ENCODE results near the gene PPP2R5A.

PPP2R5A gene

GRCh38 chr1:212381397-212382035, 96.3 kb downstream of the PPP2R5A start:
- ChIA-PET CTCF (no interaction called here), POLR2A (no interaction called here)
- Histone ChIP-seq H3K27ac (ENCODE audit: extremely low read depth, low read depth, low read length) (no peak overlapping the region), H3K4me1 (ENCODE audit: control insufficient read depth, insufficient read depth, low read length) (no peaks in the 10 kb centered on the region), H3K9me3 (ENCODE audit: control insufficient read depth, insufficient read depth, low read depth, low read length) (no peaks in the 10 kb centered on the region), H3K36me3 (ENCODE audit: control insufficient read depth in 2 of 2, insufficient read depth in 1 of 2, low read length in 2 of 2) (peaks cover 5 to 75% of the 10 kb centered on the region in 2 experiments; a peak in 2 of 3 replicates), H3K4me3 (ENCODE audit: low read depth, low read length) (no peak overlapping the region)
- TF ChIP-seq ZBTB17 (tag by site-specific recombination; IDR thresholded peaks at IDR 0.05) (no peak), ZIC2 (tag by site-specific recombination; IDR thresholded peaks at IDR 0.05) (no peak), ZNF555 (tag by site-specific recombination; conservative IDR thresholded peaks at IDR 0.05) (no peak), ZFHX2 (tag by site-specific recombination; conservative IDR thresholded peaks at IDR 0.05) (0 out of 2 replicates have a peak, but pooled peaks have one; percentile 29), ELK4 (IDR thresholded peaks at IDR 0.05; ENCODE audit: borderline replicate concordance, low read depth, low read length) (no peak), PBX3 (CRISPR knock-in tag; IDR thresholded peaks at IDR 0.05) (no peak), ZSCAN4 (tag by site-specific recombination; IDR thresholded peaks at IDR 0.05) (peak; percentile 88), ZNF175 (tag by site-specific recombination; IDR thresholded peaks at IDR 0.05) (no peak), ZNF670 (tag by site-specific recombination; IDR thresholded peaks at IDR 0.05; ENCODE audit: low read depth) (no peak), ZNF18 (tag by site-specific recombination; IDR thresholded peaks at IDR 0.05) (no peak), ZNF362 (tag by site-specific recombination; IDR thresholded peaks at IDR 0.05) (no peak)

- POLR2A ChIA-PET = no interaction called here
- Histone ChIP-seq H3K9me3 (ENCODE audit: control insufficient read depth, insufficient read depth, low read depth, low read length) (no peaks in the 10 kb centered on the region), H3K4me1 (ENCODE audit: control insufficient read depth, insufficient read depth, low read length) (no peaks in the 10 kb centered on the region), H3K36me3 (ENCODE audit: control insufficient read depth in 2 of 2, insufficient read depth in 1 of 2, low read length in 2 of 2) (peaks cover 5 to 57% of the 10 kb centered on the region in 2 experiments; a peak in 2 of 3 replicates), H3K27ac (ENCODE audit: extremely low read depth, low read depth, low read length) (no peak overlapping the region), H3K4me3 (ENCODE audit: low read depth, low read length) (no peak overlapping the region)
- CTCF ChIA-PET = no interaction called here
- TF ChIP-seq ZNF37A (tag by site-specific recombination; IDR thresholded peaks at IDR 0.05) = no peak
- no peak for TF ChIP-seq REPIN1 (tag by site-specific recombination; IDR thresholded peaks at IDR 0.05; ENCODE audit: low read depth)
- TF ChIP-seq ATF2 (tag by site-specific recombination; IDR thresholded peaks at IDR 0.05; ENCODE audit: low read depth) = no peak
- no peak for TF ChIP-seq ZNF366 (tag by site-specific recombination; conservative IDR thresholded peaks at IDR 0.05)
- no peak for TF ChIP-seq ZBTB7A (tag by site-specific recombination; IDR thresholded peaks at IDR 0.05; ENCODE audit: low read depth)
- TF ChIP-seq GFI1B (tag by site-specific recombination; IDR thresholded peaks at IDR 0.05) = no peak
- TF ChIP-seq ZNF391 (tag by site-specific recombination; IDR thresholded peaks at IDR 0.05; ENCODE audit: borderline replicate concordance, low read depth) = no peak
- TF ChIP-seq ZNF473 (tag by site-specific recombination; IDR thresholded peaks at IDR 0.05) = no peak
- no peak for TF ChIP-seq ZNF18 (tag by site-specific recombination; IDR thresholded peaks at IDR 0.05)
- TF ChIP-seq KLF17 (tag by site-specific recombination; IDR thresholded peaks at IDR 0.05) = no peak
- no peak for TF ChIP-seq ZNF280C (tag by site-specific recombination; IDR thresholded peaks at IDR 0.05)
These were observed 100.8 kb downstream of the PPP2R5A start for GRCh38 chr1:212386029-212386428.

Measured in HEK293 (cell line).